B cell (primary cell): Measurements from ENCODE around the gene BRINP3.

Experiments used
- EZH2 ChIP-seq: IDR thresholded peaks from 2 replicates; pipeline ENCODE4 v1.6.1; 2012; ENCODE audit warnings: borderline replicate concordance, low read depth, mild to moderate bottlenecking, moderate library complexity, low read length; ENCODE audit not compliant: insufficient read depth, poor library complexity, severe bottlenecking
- TF ChIP-seq, protein P1 (sequence below): fragments of 200-600 bp; IDR thresholded peaks from one replicate; pipeline ENCODE4 v1.8.0; 2022; ENCODE audit warnings: antibody characterized with exemption, mild to moderate bottlenecking

GRCh38 chr1:190491404-190491803, 13.7 kb upstream of the BRINP3 start:
- TF ChIP-seq, protein P1, sequence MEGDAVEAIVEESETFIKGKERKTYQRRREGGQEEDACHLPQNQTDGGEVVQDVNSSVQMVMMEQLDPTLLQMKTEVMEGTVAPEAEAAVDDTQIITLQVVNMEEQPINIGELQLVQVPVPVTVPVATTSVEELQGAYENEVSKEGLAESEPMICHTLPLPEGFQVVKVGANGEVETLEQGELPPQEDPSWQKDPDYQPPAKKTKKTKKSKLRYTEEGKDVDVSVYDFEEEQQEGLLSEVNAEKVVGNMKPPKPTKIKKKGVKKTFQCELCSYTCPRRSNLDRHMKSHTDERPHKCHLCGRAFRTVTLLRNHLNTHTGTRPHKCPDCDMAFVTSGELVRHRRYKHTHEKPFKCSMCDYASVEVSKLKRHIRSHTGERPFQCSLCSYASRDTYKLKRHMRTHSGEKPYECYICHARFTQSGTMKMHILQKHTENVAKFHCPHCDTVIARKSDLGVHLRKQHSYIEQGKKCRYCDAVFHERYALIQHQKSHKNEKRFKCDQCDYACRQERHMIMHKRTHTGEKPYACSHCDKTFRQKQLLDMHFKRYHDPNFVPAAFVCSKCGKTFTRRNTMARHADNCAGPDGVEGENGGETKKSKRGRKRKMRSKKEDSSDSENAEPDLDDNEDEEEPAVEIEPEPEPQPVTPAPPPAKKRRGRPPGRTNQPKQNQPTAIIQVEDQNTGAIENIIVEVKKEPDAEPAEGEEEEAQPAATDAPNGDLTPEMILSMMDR = no peak
- no peak for TF ChIP-seq EZH2
